CD4-positive, alpha-beta T cell treated with Interleukin-2 at 100 ng/mL for 4 hours (primary cell): ENCODE data around the gene NTN3.
"Not testable (repeated sequence)": the region's sequence is repeated elsewhere in the genome, so short reads cannot be mapped to it uniquely, and the experiment has no call there.

Experiments used
- DNase-seq: peaks from one replicate; pipeline ENCODE4 v3.0.0-alpha.2; 2020; ENCODE audit warnings: low spot score

NTN3 gene

DNA sequence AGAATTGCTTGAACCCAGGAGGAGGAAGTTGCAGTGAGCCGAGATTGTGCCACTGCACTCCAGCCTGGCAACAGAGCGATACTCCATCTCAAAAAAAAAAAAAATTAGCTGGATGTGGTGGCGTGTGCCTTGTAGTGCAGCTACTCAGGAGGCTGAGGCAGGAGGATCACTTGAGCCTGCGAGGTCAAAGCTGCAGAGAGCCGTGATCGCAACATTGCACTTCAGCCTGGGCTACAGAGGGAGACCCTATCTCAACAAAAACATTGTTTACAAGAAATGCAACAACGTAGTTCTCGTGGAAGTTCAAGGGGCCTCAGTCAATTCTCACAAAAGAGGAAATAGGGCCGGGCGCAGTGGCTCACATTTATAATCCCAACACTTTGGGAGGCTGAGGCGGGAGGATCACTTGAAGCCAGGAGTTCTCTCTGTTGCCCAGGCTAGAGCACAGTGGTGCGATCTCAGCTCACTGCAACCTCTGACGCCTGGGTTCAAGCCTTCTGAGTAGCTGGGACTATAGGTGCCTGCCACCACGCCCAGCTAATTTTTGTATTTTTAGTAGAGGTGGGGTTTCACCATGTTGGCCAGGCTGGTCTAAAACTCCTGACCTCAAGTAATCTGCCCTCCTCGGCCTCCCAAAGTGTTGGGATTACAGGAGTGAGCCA, 29.8 kb upstream of the NTN3 start:
- not testable (repeated sequence) for DNase-seq

DNA sequence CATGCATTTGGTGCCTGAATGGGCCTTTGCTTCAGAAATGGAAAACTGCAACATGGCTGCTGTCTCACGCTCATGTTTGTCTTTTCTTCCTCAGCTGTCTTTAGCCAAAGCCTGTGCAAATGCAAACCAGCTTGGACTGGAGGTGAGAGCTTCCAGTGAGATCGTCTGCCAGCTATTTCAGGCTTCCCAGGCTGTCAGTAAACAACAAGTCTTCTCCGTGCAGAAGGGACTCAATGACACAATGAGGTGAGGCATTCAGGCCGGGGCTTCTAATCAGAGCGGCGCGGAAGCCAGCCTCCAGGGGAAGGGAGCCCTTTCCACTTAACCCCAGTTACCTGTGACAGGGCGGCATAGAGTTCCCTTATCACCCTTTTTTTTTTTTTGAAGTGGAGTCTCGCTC, 27.5 kb upstream of the NTN3 start:
- DNase-seq = no peak

DNA sequence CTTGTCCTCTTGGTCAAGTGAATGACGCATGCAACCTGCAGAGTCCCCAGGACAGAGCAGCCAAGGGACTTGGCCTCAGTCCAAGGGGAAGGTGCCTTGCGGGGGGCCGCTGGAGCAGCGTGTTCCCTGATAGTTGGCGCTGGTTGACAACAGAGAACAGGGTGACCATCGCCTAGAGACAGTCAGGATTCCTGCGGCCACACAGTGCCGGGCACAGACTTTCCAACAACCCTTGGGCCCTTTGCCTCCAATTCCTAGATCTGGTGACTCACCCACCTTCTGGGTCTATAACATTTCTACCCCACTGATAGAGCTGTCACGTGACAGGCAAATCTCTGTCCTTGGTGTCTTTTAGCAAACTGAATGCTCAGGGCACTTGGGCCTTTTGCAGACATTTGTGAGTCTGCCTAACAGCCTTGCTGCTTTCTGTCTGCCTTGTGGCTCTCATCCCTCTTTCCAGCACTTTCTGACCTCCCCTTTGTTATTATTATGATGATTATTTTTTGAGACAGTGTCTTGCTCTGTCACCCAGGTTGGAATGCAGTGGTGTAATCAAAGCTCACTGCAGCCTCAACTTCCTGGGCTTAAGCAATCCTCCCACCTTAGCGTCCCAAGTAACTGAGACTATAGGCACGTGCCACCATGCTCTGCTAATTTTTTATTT, 23.0 kb upstream of the NTN3 start:
- DNase-seq = no peak

DNA sequence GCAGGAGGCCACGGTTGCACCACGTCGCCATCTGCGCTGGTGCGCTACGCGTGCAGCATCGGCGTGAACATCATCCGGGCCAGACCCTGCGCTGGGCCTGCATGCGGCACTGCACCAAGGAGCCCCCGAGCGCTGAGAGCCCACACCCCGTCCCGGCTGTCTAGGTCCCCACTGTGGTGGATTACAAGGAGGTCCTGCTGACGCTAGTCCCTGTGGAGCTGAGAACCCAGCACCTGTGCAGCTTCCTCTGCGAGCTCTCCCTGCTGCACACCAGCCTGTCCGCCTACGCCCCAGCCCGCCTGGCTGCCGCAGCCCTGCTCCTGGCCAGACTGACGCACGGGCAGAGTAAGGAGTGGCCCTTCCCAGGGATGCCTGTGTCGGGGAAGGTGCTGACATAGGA, 22.0 kb upstream of the NTN3 start:
- no peak for DNase-seq

DNA sequence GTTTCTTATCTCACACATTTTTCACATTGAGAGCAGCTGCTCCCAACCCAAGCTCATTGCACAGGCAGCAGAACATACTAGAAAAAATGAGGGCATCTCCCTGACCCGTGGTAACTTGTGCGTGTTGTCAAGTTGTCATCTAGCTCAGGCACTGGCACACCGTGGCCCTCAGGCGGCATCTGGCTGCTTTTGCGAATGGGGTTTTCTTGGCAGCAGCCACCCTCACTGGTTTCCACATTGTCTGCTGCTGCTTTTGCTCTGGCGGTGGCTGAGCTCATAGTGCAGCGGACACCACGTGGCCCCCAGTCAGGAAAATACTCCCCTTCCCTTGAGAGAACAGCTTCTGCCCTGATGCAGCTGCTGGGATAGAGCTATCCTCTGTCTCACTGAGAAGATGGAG, 20.6 kb upstream of the NTN3 start:
- no peak for DNase-seq

DNA sequence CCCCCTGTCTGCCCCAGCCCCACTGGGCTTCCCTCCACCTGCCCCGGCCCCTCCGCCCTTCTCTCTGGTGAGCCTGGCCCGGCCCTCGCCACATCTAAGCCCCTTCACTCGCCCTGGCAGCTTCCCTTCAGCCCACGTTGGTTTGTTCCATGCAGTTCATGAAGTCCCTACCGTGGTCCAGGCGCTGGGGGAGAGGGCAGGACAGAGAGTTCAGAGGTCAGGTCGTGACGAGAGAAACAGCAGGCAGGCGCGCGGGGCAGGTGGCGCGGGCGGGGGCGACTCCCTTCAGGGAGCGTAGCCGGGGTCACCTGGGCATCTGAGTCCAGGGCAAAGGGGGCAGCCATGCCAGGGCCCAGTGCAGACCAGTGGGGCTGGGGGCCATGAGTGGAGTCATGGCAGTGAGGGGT, 20.1 kb upstream of the NTN3 start:
- DNase-seq = no peak

DNA sequence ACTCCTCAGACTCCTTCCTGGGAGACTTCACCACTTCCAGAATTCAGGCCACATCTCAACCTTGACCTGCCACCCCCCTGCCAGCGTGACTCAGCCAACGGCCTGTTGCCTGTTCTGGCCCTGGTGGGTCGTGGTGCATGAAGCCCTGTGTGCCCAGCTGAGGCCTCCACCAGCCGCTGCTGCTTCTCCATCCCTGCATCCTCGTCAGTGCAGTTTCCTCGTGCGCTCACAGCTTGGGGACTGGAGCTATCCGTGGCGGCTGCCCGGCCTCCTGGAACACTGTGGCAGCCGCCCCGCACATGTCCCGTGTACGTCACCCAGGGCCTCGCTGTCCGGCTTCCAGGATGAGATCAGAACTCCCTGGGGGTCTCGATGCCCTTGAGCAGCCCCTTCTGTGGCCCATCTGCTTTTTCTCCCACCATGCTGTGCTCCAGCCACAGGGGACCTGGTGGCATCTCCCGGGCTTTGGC, 19.2 kb upstream of the NTN3 start:
- DNase-seq = no peak

DNA sequence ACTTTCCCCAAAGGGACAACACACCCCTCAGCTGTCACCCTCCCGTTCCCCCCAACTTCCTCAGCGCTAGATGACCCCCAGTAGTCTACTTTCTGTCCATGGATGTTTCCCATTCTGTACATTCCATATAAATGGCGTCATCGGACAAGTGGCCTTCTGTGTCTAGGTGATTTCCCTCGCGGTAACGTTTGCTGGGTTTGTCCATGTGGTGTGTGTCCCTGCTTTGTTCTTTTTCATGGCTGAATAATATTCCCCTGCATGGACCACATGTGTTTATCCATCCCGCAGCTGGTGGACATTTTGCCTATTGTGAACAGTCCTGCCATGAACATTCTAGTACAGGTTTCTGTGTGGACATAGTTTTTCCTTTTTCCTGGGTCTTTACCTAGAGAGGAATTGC, 18.4 kb upstream of the NTN3 start:
- DNase-seq = no peak

DNA sequence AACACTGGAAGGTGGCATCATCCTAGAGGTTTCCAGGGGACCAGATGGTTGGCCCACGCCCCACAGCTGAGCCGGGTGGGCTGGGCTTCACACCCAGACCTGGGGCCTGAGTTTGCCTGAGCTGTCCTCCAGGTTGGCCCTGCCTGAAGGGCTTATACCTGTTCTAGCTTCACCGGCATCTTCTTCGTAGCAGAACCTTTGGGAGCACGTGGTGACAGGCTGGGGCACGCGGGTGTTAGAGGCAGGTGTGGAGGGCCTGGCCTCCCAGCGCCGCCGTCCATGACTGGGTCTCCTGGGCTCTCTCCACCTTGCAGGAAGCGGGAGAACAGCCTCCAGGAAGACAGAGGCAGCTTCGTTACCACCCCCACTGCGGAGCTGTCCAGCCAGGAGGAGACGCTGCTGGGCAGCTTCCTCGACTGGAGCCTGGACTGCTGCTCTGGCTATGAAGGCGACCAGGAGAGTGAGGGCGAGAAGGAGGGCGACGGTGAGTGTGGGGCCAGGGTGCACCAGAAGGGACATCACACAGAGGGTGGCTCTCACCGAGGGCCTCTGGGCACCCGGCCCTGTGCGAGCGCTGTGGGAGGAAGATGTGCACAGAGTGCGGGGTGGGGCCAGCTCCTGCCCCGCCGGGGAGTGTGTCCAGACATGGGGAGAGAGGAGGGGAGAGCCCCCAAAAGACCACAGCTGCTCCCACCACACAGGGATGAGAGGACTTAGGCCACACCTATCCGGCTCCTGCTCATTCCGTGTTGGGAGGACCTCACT, 15.8 kb upstream of the NTN3 start:
- no peak for DNase-seq

DNA sequence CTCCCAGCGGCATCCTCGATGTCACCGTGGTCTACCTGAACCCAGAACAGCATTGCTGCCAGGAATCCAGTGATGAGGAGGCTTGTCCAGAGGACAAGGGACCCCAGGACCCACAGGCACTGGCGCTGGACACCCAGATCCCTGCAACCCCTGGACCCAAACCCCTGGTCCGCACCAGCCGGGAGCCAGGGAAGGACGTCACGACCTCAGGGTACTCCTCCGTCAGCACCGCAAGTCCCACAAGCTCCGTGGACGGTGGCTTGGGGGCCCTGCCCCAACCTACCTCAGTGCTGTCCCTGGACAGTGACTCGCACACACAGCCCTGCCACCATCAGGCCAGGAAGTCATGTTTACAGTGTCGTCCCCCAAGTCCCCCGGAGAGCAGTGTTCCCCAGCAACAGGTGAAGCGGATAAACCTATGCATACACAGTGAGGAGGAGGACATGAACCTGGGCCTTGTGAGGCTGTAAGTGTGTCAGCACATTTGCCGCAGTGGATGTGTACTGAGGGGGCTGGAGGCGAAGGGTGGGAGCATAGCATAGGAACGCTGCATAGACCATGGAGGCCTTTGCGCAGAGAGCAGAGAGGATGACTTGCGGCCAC, 14.4 kb upstream of the NTN3 start:
- DNase-seq = no peak

DNA sequence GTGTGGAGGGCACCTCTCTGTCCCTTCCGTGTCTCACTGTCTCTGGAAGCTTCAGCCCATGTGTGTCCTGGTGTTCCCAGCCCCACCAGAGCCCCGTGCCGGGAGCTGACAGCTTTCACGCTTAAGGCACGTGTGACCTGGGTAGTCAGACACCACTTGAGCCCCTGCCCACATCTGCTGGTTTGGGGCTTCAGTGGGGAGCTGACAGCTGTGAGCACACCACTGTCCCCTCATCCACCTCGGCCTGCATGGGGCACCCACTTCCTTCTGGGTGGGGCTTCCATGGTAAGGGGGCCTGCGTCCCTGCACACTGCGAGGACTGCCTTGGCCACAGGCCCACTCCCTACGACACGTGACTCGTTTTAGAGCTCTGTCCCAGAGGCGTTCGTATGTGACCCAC, 13.8 kb upstream of the NTN3 start:
- DNase-seq = no peak

DNA sequence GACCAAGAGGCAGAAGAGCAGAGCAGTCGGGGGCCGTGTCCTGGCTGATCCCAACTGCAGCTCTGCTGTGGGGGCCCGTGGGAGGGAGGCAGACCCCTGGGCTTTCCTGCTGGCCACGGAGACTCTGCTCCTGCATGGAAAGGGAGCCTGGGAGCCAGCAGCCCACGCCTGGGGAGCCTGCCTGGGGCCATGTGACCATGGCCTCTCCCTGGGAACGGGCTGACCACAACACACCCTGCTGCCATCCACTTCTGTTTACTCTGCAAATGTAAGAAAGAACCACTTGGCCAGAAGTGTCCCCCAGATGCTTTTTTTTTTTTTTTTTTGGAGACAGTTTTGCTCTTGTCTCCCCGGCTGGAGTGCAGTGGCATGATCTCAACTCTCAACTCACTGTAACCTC, 13.2 kb upstream of the NTN3 start:
- DNase-seq = no peak

DNA sequence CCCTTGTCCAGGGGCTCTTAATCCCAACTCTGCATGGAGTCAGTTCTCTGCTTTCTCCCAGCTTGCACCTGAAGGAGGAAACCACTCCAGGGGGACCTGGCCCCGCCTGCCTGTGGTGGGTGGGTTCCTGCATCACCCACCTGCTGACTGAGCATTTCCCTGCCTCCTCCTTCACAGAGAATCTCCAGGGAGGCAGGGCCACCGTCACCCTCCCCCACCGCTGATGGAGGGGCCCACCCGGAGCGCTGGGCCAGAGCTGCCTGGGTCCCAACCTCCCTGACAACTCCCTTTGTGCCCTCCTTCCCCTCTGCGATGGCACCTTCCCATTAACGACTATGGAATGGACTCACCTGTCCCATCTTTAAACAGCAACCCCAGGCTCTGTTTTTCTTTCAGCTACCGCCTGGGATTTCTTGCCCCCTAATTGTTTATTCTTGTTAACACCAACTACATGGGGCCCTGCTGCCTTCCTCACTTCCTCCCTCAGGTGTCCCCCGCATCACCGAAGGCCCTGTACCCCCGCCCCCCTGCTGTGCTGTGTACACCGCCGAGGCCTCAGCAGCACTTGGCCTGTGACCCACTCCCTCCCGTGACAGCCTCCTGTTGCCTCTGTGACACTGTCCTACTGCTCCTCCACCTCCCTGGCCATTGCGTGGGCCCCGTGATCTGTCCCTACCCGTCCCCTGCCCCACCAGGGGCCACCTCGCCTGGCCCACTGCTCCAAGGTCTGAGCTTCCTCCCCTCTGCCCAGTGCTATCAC, 12.0 kb upstream of the NTN3 start:
- no peak for DNase-seq

DNA sequence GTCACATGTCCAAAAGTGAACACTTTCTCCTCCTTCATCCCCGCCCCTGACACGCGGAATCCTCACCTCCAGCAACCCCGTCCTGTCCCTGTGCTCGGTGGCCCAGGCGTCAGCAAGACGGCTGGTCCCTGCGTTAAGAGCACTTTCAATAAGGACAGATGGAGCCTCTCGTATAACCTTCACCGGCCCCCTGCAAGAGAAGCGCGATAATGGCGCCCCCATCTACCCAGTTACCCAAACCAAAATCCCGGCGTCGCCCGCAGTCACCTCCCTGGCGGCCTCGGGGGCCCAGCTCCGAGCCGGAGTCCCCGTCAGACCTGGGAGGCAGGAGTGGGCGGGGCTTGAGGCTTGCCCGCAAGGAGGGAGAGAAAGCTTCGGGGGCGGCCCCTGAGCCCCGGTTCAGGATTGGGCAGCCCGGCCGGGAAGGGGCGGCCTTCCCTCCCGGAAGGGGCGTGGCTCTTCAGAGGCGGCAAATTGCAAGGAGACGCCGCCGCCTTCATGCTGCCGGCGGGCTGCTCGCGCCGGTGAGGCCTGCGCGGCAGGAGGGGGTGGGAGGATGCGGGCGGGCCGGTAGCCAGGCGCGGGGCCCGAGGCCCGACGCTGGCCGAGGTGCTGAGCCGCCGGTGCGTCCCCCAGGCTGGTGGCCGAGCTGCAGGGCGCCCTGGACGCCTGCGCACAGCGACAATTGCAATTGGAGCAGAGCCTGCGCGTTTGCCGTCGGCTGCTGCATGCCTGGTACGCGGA, 11.3 kb upstream of the NTN3 start, which contains the start of gene TEDC2:
TSS of gene TEDC2 (plus strand) at position 463 of the 744 bp plus-strand sequence. CDS start at position 499, 36 bp downstream.
- peak; percentile 95 for DNase-seq

DNA sequence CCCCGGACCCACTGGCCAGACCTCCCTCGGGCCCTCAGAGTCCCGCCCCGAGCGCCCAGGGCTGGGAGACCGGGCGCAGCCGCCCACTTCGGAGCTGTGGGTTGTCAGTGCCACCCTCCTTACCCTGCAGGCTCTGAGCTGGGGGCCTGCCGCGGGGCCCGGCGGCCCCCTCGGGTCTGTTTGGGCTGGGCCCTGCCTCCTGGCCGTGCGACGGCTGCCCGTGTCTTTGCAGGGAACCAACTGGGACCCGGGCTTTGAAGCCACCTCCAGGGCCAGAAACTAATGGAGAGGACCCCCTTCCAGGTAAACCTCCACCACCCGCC, 10.7 kb upstream of the NTN3 start:
- DNase-seq = no peak

DNA sequence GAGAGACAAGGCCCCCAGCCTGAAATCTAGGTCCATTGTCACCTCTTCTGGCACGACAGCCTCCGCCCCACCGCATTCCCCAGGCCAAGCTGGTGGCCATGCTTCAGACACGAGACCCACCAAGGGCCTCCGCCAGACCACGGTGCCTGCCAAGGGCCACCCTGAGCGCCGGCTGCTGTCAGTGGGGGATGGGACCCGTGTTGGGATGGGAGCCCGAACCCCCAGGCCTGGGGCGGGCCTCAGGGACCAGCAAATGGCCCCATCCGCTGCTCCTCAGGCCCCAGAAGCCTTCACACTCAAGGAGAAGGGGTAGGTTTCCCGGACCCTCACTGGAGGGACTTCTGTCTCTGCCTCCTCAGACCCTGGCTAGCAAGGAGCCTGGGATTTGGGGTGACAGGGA, 10.2 kb upstream of the NTN3 start:
- DNase-seq = no peak

DNA sequence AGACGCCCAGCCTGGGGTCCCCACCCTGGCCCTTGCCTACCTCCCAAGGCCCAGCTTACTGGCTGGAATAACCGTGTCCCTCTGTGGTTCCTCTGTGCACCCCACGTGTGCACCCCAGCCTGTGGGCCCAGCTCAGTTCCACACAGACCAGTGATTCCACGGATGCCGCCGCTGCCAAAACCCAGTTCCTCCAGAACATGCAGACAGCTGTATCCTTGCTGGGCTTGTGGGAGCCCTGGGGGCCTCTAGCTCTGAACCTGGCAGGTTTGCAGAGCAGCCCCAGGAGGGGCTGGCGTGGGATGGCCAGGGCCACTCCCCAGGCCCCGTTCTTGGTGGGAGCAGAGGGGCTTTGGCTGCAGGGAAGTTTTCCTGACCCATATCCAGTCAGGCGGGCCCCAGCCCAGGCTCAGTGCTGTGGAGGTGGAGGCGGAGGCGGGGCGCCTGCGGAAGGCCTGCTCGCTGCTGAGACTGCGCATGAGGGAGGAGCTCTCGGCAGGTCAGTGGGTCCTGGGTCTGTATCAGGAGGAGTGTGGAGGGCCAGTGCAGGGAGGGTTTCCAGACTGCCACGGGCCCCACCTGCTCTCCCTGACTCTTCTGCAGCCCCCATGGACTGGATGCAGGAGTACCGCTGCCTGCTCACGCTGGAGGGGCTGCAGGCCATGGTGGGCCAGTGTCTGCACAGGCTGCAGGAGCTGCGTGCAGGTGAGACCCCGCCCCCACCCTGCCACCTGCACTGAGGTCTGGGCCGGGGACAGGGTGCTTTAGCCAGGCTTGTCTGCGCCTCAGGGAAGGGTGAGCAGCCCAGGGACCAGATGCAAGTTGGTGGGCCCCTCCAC, 8.8 kb upstream of the NTN3 start:
- DNase-seq = no peak

DNA sequence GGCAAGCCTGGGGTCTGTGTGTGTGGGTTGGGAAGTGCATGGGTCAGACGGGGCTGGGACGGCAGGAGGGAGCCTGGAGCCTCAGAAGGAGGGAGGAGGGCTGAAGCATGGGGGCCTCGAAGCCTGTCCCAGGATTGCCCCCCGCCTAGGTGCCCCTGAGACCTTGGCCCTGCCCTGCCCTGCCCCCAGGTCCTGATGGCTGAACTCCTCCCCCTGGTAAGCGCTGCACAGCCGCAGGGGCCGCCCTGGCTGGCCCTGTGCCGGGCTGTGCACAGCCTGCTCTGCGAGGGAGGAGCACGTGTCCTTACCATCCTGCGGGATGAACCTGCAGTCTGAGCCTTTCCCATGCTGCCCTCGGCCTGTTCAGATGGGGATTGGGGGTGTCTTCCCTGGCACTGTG, 6.8 kb upstream of the NTN3 start:
- no peak for DNase-seq

DNA sequence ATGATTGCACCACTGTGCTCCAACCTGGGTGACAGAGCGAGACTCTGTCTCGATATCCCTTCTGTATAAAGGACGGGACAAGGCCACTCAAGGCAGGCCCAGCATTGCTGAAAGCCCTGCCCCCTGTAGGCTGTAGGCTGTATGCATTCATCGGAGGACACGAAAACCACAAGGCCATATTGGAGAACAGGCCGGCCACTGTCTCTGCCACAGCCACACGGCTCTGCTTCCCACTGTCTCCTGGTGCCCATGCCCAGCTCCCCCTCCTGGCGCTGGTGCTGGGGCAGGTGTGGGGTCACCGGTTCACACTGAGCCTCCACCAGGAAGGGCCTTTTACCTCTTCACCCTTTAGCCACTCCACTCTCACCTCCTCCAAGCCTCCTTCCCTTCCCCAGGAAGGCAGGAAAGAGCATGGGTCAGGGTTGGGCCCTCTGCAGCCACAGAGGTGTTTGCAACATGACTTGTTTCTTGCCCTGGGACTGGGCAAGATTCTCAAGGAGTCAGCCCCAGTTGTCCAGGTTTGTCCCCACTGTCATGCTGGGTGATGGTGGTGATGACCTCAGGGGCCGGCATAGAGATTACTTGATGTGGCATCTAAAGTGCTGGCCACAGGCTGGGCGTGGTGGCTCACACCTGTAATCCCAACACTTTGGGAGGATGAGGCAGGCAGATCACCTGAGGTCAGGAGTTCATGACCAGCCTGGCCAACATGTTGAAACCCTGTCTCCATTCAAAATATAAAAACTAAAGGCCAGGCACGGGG, 5.3 kb upstream of the NTN3 start:
- no peak for DNase-seq
